HG03066 (cell line): ENCODE results near the gene GCNA.

Source experiments
- ATAC-seq: cut with Tn5 transposase; IDR thresholded peaks from one replicate; pipeline ENCODE4 v1.9.1; 2021; ENCODE audit warnings: low read depth; ENCODE audit not compliant: unreplicated experiment

GCNA gene

GRCh38 chrX:71578253-71579135, at the start of gene GCNA:
Gene GCNA, plus strand, starts transcription at chrX:71578437. Its CDS starts 2,385 bp downstream, at chrX:71580822.
- ATAC-seq, result no peak

DNA sequence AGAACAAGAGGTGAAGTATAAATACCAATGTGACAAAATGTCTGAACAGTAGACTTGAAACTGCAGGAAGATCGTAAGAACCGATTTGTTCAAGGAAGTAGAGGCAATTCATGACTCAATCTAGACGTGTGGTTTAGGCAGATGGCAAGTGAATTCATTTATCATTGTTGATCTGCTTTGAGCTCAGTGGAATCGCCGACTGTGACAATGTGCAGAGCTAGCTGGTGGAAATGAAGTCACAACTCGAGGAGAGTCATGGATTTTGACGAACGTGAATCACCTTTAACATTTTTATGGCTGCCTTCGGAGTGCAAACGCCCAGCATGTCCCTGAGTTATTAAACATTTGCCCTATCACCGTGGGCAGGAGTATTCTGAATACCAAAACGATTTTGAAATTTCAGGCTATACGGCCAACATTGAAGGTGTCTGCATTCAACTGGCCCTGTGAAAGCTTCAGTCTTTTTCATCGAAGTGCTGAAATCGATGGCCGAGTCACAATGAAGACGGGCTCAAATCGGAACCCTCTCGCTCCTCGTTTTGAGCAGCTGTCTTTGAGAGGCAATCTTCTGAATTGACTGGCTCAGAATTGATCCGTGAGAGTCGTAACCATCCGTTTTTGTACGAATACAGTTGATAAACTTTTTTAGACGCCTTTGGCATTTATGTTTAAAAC, 46.0 kb upstream of the GCNA start:
- peak; percentile 17 for ATAC-seq

DNA sequence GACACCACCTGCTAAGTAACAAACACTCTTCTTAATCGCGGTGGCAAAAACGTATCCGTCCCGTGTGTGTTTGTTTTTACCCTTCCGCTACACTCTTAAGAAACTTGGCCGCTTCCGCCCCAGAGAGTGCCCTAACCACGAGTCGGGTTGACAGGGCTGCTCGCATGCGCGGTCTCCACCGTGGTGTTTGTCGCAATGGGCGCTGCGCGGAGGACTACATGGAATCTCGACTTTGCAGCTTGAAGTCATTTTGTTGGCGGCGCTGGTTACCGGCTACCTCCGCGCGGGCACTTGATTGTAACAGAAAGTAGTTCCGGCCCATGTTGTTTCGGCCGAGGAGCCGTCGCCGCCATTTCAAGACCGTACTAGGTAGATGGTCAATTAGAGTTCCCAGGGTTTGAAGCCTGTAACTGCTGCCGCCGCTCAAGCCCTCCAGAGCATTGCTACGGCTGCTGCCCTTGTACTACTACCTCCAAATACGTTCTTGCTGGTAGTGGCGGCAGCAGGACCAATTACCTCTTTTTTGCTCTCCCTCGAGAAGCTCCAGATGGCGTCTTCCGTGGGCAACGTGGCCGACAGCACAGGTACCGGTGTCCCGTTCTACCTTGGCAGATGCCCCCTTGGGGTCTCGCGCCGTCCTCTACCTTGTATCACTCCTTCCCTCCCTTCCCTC, 45.3 kb upstream of the GCNA start, which contains the start of gene OGT:
Gene OGT, plus strand, starts transcription at position 352 of the 673 bp plus-strand sequence. Its CDS starts 196 bp downstream, at position 548.
- ATAC-seq, result peak; percentile 79

DNA sequence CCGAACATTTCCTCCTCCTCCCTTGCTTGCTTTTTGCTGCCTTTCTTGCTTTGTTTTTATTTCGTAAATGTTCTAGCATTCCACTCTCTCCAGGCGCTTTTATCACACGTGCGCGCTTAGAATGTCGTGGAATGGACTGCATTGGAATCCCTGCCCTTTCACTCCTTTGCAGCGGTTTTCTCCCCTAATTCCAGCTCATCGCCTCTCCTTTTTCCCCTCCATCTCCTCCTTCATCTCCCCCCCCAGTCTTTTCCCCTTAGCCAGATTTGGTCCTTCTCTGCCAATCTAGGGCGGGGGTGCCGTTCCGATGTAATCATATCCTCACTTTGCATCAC, 44.8 kb upstream of the GCNA start:
- no peak for ATAC-seq

DNA sequence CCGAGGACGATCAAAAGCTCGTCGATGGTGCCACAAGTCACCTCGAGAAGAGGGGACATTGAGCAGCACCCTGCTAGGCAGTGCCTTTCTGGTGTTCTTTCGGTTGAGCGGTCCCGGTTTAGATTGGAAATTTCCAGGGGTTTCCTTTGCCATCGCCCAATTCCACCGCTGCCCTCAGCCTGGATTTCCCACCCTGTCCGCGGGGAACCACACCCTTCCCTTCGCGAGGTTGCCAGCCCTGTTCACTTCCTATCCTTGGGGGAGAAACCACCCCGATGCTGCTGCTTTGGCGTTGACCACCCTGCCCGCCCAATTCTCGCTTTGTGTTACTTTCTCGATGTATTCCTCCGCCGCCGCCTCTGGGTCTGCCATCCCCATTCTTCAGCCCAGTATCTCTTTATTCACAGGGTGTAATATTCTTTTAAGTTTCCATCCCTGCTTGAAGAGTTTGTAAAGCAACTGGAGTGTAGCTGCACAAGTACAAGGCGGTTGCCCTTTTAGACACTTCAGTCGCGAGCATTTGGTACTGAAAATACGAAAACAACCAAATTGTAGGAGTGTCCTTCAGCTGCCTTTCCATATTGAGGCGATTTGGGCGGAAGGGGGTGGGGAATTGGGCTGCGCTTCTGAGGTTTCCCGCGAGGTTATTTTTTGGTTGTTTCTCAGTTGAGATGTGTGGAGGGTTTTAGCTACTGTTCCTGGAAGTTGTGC, 44.2 kb upstream of the GCNA start:
- ATAC-seq, result peak; percentile 37

DNA sequence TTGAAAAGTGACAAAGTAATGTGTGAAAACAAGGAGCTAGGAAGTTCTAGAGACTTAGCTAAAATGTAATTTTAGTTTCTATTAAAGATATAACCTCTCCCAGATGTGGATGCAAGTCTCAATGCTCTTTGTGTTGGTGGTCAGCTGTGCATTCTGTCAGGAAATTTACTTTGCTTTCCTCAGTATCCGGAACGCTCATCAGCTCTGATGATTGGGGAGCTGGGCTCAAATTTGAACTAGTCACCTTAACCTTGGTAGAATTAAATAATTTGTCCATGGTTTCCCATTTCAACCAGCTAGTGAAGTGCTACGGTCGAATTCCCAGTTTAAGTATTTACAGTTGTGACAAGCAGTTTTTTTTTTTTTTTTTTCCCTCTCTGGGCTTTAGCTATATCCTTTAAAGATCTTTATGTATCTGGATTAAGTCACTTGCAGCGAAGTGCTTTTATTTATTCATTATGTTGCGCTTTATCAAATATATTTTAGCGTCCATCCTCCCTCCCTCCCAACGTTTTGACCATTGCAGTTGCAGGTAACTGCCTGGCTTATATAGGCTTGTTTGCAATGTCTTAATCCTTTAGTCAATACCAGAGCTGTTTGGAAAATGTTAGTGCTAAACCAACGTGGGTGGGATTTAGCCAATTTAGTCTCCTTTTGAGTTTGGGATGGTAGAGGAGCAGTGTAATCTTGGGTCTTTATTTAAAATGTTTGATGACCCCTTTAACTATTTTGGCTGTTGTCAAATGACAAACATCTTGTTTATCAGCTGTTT, 43.3 kb upstream of the GCNA start:
- no peak for ATAC-seq

DNA sequence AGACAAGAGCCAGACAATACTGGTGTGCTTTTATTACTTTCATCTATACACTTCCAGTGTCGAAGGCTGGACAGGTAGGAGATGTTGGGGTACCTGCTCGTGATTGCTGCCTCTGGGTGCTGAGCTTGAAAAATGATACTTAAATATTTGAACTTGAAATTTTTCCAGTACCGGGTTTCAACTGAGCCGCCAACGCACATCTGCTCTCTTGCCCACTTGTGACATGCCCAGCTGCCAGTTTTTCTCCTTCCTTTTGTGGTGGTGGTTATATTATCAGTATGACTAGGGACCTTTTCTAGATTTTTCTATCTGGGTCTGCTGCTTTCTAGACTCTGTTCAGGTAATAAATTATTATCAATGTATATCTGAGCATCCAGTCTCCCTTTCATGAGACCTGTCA, 42.0 kb upstream of the GCNA start:
- ATAC-seq, result no peak

DNA sequence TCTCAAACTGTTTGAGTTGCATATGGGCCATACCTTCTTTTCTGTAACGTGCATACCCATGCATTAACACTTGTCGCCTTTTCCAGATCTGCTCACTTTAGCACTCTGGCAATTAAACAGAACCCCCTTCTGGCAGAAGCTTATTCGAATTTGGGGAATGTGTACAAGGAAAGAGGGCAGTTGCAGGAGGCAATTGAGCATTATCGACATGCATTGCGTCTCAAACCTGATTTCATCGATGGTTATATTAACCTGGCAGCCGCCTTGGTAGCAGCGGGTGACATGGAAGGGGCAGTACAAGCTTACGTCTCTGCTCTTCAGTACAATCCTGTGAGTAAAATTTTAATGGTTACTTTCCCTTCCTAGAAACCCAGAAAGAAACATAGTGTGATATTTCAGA, 40.5 kb upstream of the GCNA start:
- ATAC-seq, result no peak

DNA sequence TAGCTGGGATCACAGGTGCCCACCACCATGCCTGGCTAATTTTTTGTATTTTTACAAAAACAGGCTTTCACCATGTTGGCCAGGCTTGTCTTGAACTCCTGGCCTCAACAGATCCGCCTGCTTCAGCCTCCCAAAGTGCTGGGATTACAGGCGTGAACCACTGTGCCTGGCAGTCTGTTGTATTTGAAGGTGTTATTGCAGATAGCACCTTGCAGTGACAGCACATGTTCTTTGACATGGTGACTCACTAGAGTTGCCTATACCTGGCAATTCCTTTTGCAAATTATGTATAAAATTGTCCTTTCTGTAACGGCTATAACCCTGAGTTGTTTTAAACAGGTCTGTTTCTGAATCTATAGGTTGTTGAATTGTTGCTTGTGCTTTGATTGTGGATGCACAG, 37.4 kb upstream of the GCNA start:
- peak; percentile 29 for ATAC-seq

- peak; percentile 78 for ATAC-seq
These were observed 36.8 kb upstream of the GCNA start for GRCh38 chrX:71541210-71542022.

DNA sequence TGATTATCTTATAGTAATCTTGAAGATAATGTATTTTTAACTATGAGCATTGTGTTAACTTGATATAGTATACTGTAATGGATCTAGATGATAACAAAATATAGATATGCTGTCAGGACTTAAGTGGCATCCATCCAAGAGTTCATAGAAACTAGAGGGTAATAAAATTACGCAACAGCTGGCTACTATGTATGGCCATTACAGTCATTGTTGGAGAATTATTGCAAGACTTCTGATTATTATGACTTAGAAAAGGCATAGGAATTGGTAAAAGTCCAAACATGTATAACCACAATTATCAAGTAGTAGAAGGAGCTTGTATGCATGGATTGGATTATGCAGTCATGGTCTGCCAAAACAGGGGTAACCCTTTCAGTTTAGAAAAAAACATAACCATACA, 35.8 kb upstream of the GCNA start:
- ATAC-seq, result no peak

DNA sequence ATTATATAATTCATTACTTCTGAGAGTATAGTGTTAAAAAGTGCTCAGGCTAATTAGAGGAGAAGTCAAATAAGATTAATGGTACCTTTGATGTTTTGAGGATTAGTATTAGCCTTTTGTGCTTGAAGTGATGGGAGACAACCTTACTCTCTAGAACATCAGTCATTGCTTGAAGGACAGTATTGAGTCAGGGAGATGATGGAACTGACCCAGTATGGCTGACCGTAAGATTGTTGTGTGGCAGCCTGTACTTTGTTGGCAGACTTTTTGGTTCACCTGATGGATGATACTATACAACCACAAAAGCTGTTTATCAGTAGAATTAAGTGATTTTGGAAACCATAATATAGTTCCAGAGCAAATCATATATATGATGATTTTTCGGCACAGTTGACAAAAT, 35.4 kb upstream of the GCNA start:
- ATAC-seq, result no peak

GRCh38 chrX:71543316-71543715, 34.9 kb upstream of the GCNA start:
- no peak for ATAC-seq

GRCh38 chrX:71545364-71545763, 32.9 kb upstream of the GCNA start:
- no peak for ATAC-seq

GRCh38 chrX:71546879-71547278, 31.4 kb upstream of the GCNA start:
- ATAC-seq, result no peak

DNA sequence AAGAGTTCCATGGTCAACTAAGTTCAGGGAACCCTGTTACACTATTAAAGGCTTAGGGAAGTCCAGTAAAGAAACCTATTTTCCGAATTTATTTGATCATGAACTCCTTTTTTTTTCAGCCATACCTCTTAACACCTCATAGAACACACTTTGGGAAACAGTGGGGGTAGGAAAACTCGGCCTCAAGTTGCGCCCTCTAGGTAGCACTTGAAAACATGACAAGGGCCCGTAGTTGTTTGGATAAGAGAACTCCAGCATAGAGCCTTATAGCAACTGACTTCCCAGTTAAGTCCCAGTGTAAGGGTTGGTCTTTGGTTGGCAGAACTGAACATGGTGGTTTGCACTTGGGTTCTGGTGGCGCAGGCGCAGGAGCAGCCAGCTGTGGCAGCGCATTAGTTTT, 30.9 kb upstream of the GCNA start:
- ATAC-seq, result no peak

- no peak for ATAC-seq
These were observed 28.3 kb upstream of the GCNA start for GRCh38 chrX:71549986-71550385.

DNA sequence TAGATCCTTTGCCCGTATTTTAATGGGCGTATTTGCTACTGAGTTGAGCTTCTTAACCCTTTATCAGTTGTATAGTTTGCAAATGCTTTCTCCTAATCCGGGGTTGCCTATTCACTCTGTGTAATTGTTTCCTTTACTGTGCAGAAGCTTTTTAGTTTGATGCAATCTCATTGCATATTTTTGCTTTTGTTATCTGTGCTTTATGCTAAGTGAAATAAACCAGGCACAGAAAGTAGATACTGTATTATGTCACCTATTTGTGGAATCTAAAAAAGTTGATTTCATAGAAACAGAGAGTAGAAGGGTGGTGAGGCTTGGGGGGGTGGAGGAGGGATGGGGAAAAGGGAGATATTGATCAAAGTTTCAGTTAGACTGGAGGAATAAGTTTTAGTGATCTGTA, 27.7 kb upstream of the GCNA start:
- ATAC-seq, result no peak

DNA sequence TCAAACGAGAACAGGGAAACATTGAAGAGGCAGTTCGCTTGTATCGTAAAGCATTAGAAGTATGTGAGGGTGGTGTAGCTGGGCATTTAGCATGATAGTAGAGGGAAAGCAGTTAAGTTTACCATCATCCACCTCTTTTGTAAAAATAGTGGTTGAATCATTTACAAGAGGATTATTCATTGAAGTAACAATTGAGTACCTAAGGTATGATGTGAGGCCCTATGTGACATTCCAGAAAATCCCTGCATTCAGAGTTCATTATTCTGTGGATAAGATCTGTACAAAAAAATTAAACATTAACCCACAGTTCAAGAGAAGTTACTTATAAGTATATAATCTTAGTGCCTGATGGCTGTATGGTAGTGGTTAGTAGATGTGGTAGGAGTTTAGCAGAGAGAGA, 22.2 kb upstream of the GCNA start:
- ATAC-seq, result no peak
